Measurements from ENCODE around the gene C21orf58.
"Not testable (repeated sequence)": the region's sequence is repeated elsewhere in the genome, so short reads cannot be mapped to it uniquely, and the experiment has no call there.

The C21orf58 gene

DNA sequence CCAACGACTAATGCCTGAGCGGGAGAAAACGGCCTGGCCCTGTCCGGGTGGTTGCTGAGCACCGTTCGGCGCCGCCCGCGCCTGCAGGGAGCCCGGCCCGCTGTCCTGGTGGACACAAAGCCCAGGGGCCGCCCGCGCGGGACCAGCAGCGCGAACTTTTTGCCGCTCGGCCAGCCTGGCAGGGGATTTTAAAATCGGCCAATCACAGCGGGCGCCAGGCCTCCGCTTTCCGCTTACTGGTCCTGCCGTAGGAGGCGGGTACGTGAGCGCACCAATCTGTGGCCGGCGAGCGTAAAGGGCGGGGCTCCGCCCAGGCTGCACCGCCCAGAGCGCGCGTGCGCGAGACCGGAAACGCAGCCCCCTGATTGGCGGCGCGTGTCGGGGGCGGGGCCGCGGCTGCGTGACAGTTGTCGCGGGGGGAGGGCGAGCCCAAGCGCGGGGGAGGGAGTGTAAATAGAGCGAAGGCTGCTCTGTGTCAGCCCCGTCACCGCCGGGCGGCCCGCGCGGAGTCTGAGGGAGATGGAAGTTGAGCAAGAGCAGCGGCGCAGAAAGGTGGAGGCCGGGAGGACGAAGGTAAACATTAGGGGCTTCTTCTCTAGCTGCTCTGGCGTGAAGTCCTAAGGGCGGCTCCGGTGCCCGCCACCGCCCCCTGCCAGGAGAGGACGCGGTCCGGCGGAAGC lies at the start of gene C21orf58, which contains the start of gene PCNT:
C21orf58 (minus strand) TSS at position 161 of the 680 bp plus-strand sequence. CDS start 1,132 bp downstream, outside the sequence.
PCNT (plus strand) TSS at position 447 of the 680 bp plus-strand sequence; CDS start at position 520, 73 bp downstream.
- DNase-seq (peak; percentile 99), ATAC-seq (peak; percentile 90)
- Mint-ChIP-seq H3K4me3 (peak within 1 kb of the TSS; percentile 96 to 99), H3K27me3 (no peaks in the 10 kb centered on the region), H3K9me3 (no peaks in the 10 kb centered on the region), H3K4me1 (peaks cover 52% of the 10 kb centered on the region), H3K27ac (peak within 1 kb of the TSS; percentile 99 to 100)

DNA sequence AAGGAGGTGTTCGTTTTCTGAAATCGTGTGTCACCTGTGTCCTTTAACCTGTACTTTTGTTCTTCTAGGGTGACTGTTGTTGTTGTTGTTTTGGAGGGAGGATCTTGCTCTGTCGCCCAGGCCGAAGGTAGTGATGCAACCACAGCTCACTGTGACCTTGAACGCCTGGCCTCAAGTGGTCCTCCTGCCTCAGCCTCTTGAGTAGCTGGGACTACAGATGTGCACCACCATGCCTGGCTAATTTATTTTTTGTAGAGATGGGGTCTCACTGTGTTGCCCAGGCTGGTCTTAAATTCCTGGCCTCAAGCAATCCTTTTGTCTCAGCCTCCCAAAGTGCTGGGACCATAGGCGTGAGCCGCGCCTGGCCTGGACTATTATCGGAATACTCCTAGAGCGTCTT lies 49.3 kb upstream of the C21orf58 start:
- not testable (repeated sequence) for H3K4me3 Mint-ChIP-seq, DNase-seq, H3K27me3 Mint-ChIP-seq, H3K27ac Mint-ChIP-seq, H3K9me3 Mint-ChIP-seq, ATAC-seq
- H3K4me1 Mint-ChIP-seq: peaks cover 35% of the 10 kb centered on the region

GRCh38 chr21:46372014-46372485 lies 48.4 kb upstream of the C21orf58 start:
- Mint-ChIP-seq H3K27ac (no peak overlapping the region), H3K27me3 (no peaks in the 10 kb centered on the region)
- no peak for ATAC-seq

GRCh38 chr21:46371204-46372013 lies 47.7 kb upstream of the C21orf58 start:
- H3K4me1 Mint-ChIP-seq: peaks cover 41% of the 10 kb centered on the region

More at GRCh38 chr21:46372014-46372485, 48.4 kb upstream of the C21orf58 start:
- H3K4me1 Mint-ChIP-seq: peaks cover 41% of the 10 kb centered on the region
- DNase-seq: no peak
- no peak overlapping the region for H3K4me3 Mint-ChIP-seq
- no peaks in the 10 kb centered on the region for H3K9me3 Mint-ChIP-seq

DNA sequence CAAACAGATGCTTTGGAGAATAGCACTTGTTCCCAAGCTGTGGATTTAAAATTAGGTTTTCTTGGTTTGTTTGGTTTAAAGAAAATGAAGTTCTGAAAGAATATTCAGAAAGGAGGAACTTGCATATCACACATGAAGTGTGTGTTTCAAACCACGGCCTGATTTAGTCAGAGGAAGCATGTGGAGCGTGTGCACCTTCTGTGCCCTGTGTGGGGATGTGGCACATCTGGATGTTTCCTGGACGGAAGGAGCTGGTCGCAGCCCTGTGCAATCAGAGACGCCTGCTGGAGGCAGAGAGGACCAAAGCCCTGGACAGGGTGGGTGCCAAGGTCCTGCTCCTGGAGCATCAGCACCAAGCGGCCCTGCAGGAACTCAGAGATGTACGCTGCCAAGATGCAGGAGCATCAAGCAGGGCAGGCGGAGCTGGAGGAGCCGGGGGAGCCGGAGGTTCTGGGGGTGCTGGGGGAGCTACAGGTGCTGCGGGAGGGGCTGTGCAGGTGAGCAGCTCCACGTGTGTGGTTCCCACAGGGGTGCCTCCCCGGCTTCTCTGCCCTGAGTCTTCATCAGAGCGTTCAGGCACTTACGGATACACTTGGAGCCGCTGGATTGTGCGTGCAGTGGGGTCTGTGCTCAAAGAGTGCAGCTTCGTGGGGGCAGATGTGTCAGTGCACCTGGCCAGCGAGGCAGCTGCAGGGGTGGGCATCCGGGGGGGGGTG lies 46.0 kb upstream of the C21orf58 start:
- DNase-seq: no peak
- H3K27ac Mint-ChIP-seq: peak overlapping the region in 1 of 2 donors; percentile 82
- no peaks in the 10 kb centered on the region for H3K9me3 Mint-ChIP-seq
- peaks cover 41% of the 10 kb centered on the region for H3K4me1 Mint-ChIP-seq
- H3K4me3 Mint-ChIP-seq: peak overlapping the region; percentile 80 to 83
- ATAC-seq: no peak
- H3K27me3 Mint-ChIP-seq: no peaks in the 10 kb centered on the region

More at GRCh38 chr21:46371204-46372013, 47.7 kb upstream of the C21orf58 start:
- Mint-ChIP-seq H3K9me3 (no peaks in the 10 kb centered on the region), H3K27me3 (no peaks in the 10 kb centered on the region), H3K4me3 (no peak overlapping the region), H3K27ac (no peak overlapping the region)
- no peak for ATAC-seq
- DNase-seq: no peak

- peak; percentile 66 to 79 for DNase-seq
- ATAC-seq: peak; percentile 99
- Mint-ChIP-seq H3K27ac (peak overlapping the region; percentile 56 to 92), H3K4me3 (peak overlapping the region; percentile 80 to 83), H3K4me1 (peaks cover 41% of the 10 kb centered on the region), H3K27me3 (no peaks in the 10 kb centered on the region), H3K9me3 (no peaks in the 10 kb centered on the region)
Observed at GRCh38 chr21:46368533-46369285, 45.0 kb upstream of the C21orf58 start.

- peaks cover 42% of the 10 kb centered on the region for H3K4me1 Mint-ChIP-seq
- ATAC-seq (no peak), DNase-seq (no peak)
- H3K27ac Mint-ChIP-seq: no peak overlapping the region
- no peaks in the 10 kb centered on the region for H3K27me3 Mint-ChIP-seq
- no peaks in the 10 kb centered on the region for H3K9me3 Mint-ChIP-seq
- H3K4me3 Mint-ChIP-seq: no peak overlapping the region
Observed at GRCh38 chr21:46366966-46367365, 43.3 kb upstream of the C21orf58 start.

DNA sequence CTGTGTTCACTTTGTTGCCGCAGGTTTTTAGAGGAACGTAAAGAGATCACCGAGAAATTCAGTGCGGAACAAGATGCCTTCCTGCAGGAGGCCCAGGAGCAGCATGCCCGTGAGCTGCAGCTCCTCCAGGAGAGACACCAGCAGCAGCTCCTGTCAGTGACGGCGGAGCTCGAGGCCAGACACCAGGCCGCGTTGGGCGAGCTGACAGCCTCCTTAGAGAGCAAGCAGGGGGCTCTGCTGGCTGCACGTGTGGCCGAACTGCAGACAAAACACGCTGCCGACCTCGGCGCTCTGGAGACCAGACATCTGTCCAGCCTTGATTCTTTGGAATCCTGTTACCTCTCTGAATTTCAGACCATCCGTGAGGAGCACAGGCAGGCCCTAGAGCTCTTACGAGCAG lies 42.9 kb upstream of the C21orf58 start:
- H3K9me3 Mint-ChIP-seq: no peaks in the 10 kb centered on the region
- H3K4me3 Mint-ChIP-seq: no peak overlapping the region
- DNase-seq (no peak), ATAC-seq (no peak)
- H3K27ac Mint-ChIP-seq: no peak overlapping the region
- no peaks in the 10 kb centered on the region for H3K27me3 Mint-ChIP-seq
- peaks cover 43% of the 10 kb centered on the region for H3K4me1 Mint-ChIP-seq

DNA sequence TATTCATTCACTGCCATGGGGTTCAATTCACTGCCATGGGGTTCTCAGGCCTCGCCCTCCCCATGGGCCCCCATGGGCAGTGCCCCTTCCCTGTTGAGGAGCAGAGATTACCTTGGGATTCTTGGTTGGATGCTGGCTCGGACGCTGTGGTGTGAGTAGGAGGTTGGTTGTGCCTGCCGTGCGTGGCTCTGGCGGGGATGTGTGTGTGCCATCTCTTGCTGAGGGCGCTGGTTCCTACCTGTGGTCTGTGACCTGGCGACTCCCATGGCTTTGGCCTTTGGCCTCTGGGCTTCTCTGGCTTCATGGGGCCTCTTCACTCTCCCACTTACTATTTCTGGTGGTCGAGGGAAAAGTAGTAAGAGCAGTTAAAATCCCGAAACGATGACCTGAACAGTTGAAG lies 42.4 kb upstream of the C21orf58 start:
- no peak for DNase-seq
- H3K9me3 Mint-ChIP-seq: no peaks in the 10 kb centered on the region
- H3K27ac Mint-ChIP-seq: no peak overlapping the region
- no peak for ATAC-seq
- H3K4me3 Mint-ChIP-seq: no peak overlapping the region
- peaks cover 39% of the 10 kb centered on the region for H3K4me1 Mint-ChIP-seq
- H3K27me3 Mint-ChIP-seq: no peaks in the 10 kb centered on the region

DNA sequence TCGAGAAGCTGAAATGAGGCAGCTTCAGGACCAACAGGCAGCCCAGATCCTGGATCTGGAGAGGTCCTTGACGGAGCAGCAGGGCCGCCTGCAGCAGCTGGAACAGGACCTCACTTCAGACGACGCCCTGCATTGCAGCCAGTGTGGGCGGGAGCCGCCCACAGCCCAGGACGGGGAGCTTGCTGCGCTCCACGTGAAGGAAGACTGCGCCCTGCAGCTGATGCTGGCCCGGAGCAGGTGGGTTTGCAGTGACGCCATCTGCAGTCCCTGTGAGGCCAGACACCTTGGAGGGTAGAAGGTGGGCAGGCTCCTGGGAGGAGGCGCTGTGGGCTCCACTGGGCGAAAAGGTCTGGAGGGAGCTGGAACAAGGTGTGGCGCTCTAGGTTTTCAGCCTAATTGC lies 40.0 kb upstream of the C21orf58 start:
- no peak for ATAC-seq
- Mint-ChIP-seq H3K4me1 (peaks cover 19% of the 10 kb centered on the region), H3K27me3 (no peaks in the 10 kb centered on the region), H3K27ac (no peak overlapping the region), H3K4me3 (no peak overlapping the region), H3K9me3 (no peaks in the 10 kb centered on the region)
- DNase-seq: no peak

GRCh38 chr21:46362946-46363345 lies 39.3 kb upstream of the C21orf58 start:
- Mint-ChIP-seq H3K4me3 (no peak overlapping the region), H3K27ac (no peak overlapping the region), H3K27me3 (no peaks in the 10 kb centered on the region), H3K9me3 (no peaks in the 10 kb centered on the region), H3K4me1 (peaks cover 11% of the 10 kb centered on the region)
- DNase-seq (no peak), ATAC-seq (no peak)

DNA sequence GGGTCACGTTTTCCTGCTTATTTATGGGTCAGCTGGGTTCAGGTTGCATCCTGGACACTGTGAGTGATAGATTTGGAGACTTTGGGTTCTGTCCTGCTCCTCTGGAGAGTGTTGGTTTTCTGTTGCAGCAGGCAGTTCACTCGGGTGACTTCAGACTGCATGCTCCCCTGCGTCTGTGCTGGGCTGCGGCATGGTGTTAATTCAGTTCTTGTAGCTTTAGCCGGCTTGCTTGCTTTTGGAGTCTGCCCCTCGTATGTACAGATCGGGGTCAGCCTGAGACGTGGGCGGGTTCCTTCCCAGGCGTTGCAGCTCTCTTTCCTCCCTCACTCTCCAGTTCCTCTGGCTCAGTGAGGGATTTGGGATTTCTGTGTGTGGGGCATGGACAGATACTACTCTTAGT lies 38.3 kb upstream of the C21orf58 start:
- peaks cover 6% of the 10 kb centered on the region for H3K4me1 Mint-ChIP-seq
- H3K27me3 Mint-ChIP-seq: no peaks in the 10 kb centered on the region
- no peak for ATAC-seq
- H3K9me3 Mint-ChIP-seq: no peaks in the 10 kb centered on the region
- DNase-seq: no peak
- H3K4me3 Mint-ChIP-seq: no peak overlapping the region
- no peak overlapping the region for H3K27ac Mint-ChIP-seq

DNA sequence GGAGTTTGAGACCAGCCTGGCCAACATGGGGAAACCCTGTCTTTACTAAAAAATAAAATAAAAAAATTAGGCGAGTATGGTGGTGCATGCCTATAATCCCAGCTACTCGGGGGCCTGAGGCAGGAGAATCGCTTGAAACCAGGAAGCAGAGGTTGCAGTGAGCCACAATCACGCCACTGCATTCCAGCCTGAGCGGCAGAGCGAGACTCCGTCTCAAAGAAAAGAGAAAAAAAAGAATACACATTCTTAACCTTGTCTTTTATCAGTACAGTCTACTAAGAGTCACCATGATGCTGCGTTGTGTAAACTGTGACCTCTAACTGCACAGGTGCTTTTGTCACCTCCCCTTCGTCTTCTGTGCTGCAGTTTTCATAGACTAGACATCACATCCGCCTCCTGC lies 37.5 kb upstream of the C21orf58 start:
- H3K27me3 Mint-ChIP-seq: no peaks in the 10 kb centered on the region
- ATAC-seq (no peak), DNase-seq (no peak)
- no peaks in the 10 kb centered on the region for H3K9me3 Mint-ChIP-seq
- no peak overlapping the region for H3K27ac Mint-ChIP-seq
- H3K4me3 Mint-ChIP-seq: no peak overlapping the region
- H3K4me1 Mint-ChIP-seq: peaks cover 6% of the 10 kb centered on the region

GRCh38 chr21:46357684-46358425 lies 34.2 kb upstream of the C21orf58 start:
- H3K27ac Mint-ChIP-seq: peak overlapping the region in 1 of 2 donors; percentile 68
- H3K4me3 Mint-ChIP-seq: no peak overlapping the region

More at GRCh38 chr21:46357684-46358425, 34.2 kb upstream of the C21orf58 start:
- peaks cover 22% of the 10 kb centered on the region for H3K4me1 Mint-ChIP-seq
- no peaks in the 10 kb centered on the region for H3K27me3 Mint-ChIP-seq
- no peaks in the 10 kb centered on the region for H3K9me3 Mint-ChIP-seq
- ATAC-seq (no peak), DNase-seq (no peak)
